ENCODE data around the gene SYNJ2. TPM values are rescaled to one million over a fixed set of nuclear protein-coding genes. Genes with fewer than 3 reads are reported as not detected.

The SYNJ2 gene
- total and polyA plus RNA-seq, 2 of the 4 experiments (the other 2 are of a cell fraction), result 40.8 to 45.2 TPM

GRCh38 chr6:157959451-157960227, 22.0 kb upstream of the SYNJ2 start:
- ATAC-seq (ENCODE audit: low read depth), result no peak
- no peak overlapping the region for H3K14ac ChIP-seq (replicated peaks; ENCODE audit: low read depth, low read length)
- H2BK15ac ChIP-seq (ENCODE audit: low read depth, low read length), result no peak overlapping the region
- H2BK5ac ChIP-seq (ENCODE audit: low read depth, low read length, poor library complexity, severe bottlenecking), result no peak overlapping the region
- H3K36me3 ChIP-seq (ENCODE audit: control insufficient read depth, insufficient read depth, low read length), result no peaks in the 10 kb centered on the region
- no peak overlapping the region for H4K91ac ChIP-seq (ENCODE audit: insufficient read depth, low read depth, low read length)
- no peak overlapping the region for H3K4ac ChIP-seq (ENCODE audit: low read depth, low read length)
- BruUV-seq (replicated peaks), result no TSS peak
- H3K23ac ChIP-seq (ENCODE audit: low read depth, low read length), result no peak overlapping the region
- no peak overlapping the region for H3K4me2 ChIP-seq (ENCODE audit: low read depth, low read length)
- no peak overlapping the region for H3K9ac ChIP-seq (ENCODE audit: low read depth, low read length)
- ChIA-PET CTCF (no interaction called here), POLR2A (ENCODE audit: unreplicated experiment) (no interaction called here)
- H2BK120ac ChIP-seq (ENCODE audit: low read depth, low read length), result no peak overlapping the region
- peaks cover 11% of the 10 kb centered on the region for H3K9me3 ChIP-seq (ENCODE audit: control insufficient read depth, insufficient read depth, low read length)
- dilution Hi-C loops (cut with HindIII; ENCODE audit: low sequenced_read_pairs, unreplicated experiment) (no loop called here), in situ Hi-C loops (cut with MboI; ENCODE audit: low sequenced_read_pairs) (no loop called here), intact Hi-C loops (cut with micrococcal nuclease) (no loop called here)
- no peak for TF ChIP-seq RAD21 (IDR thresholded peaks at IDR 0.05; ENCODE audit: low read length)
- TF ChIP-seq CTCF (conservative IDR thresholded peaks at IDR 0.05; ENCODE audit: low read depth, low read length), result no peak
- no peak for TF ChIP-seq CHD1 (IDR thresholded peaks at IDR 0.05; ENCODE audit: low read depth, low read length)
- no peak for TF ChIP-seq NFE2L2 (IDR thresholded peaks at IDR 0.05; ENCODE audit: low read depth, low read length)
- no peak overlapping the region for H3K18ac ChIP-seq (ENCODE audit: low read depth, low read length)
- H3K56ac ChIP-seq (ENCODE audit: extremely low read depth, insufficient read depth, low read length), result no peak overlapping the region
- no peaks in the 10 kb centered on the region for H3K27me3 ChIP-seq (ENCODE audit: control insufficient read depth, insufficient read depth, low read length)
- no peak overlapping the region for H4K5ac ChIP-seq (ENCODE audit: low read depth, low read length)
- 0 out of 2 replicates have a peak, but pooled peaks cover 3% of the 10 kb centered on the region for H3K9me1 ChIP-seq (ENCODE audit: insufficient read depth, low read length)
- H2BK20ac ChIP-seq (ENCODE audit: low read depth, low read length), result no peak overlapping the region
- no CpG with 5 or more reads among the region's 1 CpG for WGBS, 2 experiments (ENCODE audit: extremely low coverage in 2 of 2, insufficient read length in 1 of 2)
- no peaks in the 10 kb centered on the region for H4K20me1 ChIP-seq (ENCODE audit: insufficient read depth, low read length)
- H2AK5ac ChIP-seq (ENCODE audit: low read depth, low read length), result no peak overlapping the region
- no peak for DNase-seq
- H3K79me1 ChIP-seq (ENCODE audit: low read depth in 1 of 2, low read length in 2 of 2), result no peaks in the 10 kb centered on the region
- no peak overlapping the region for H4K8ac ChIP-seq (ENCODE audit: low read depth in 2 of 2, low read length in 2 of 2)
- H2AFZ ChIP-seq (replicated peaks; ENCODE audit: low read length, poor library complexity), result no peak overlapping the region
- no peaks in the 10 kb centered on the region for H3K4me1 ChIP-seq (ENCODE audit: control insufficient read depth, insufficient read depth, low read length)
- no peak overlapping the region for H3K4me3 ChIP-seq (ENCODE audit: insufficient read depth, low read depth, low read length)
- H3K27ac ChIP-seq (ENCODE audit: insufficient read depth, low read length), result no peak overlapping the region
- no peak overlapping the region for H2AK9ac ChIP-seq (replicated peaks; ENCODE audit: low read depth, low read length, poor library complexity)
